ENCODE results near the gene AUTS2.

AUTS2 gene

GRCh38 chr7:70189776-70190175, 591.5 kb downstream of the AUTS2 start:
- no peak for DNase-seq (ENCODE audit: low read depth)

- DNase-seq (ENCODE audit: low read depth): no peak
These were observed 592.0 kb downstream of the AUTS2 start for GRCh38 chr7:70190281-70190680.

GRCh38 chr7:70193514-70193913, 595.2 kb downstream of the AUTS2 start:
- no peak for DNase-seq (ENCODE audit: low read depth)

- no peak for DNase-seq (ENCODE audit: low read depth)
These were observed 610.2 kb downstream of the AUTS2 start for GRCh38 chr7:70208236-70209063.

GRCh38 chr7:70210200-70210935, 612.1 kb downstream of the AUTS2 start:
- DNase-seq (ENCODE audit: low read depth): no peak

GRCh38 chr7:70210936-70211310, 612.6 kb downstream of the AUTS2 start:
- no peak for DNase-seq (ENCODE audit: low read depth)

GRCh38 chr7:70212281-70212680, 614.0 kb downstream of the AUTS2 start:
- no peak for DNase-seq (ENCODE audit: low read depth)

GRCh38 chr7:70214071-70214470, 615.8 kb downstream of the AUTS2 start:
- DNase-seq (ENCODE audit: low read depth): no peak

- no peak for DNase-seq (ENCODE audit: low read depth)
These were observed 617.2 kb downstream of the AUTS2 start for GRCh38 chr7:70215491-70215890.

- DNase-seq (ENCODE audit: low read depth): no peak
These were observed 619.3 kb downstream of the AUTS2 start for GRCh38 chr7:70217571-70217970.

- DNase-seq (ENCODE audit: low read depth): no peak
These were observed 619.7 kb downstream of the AUTS2 start for GRCh38 chr7:70218006-70218405.

GRCh38 chr7:70219061-70219460, 620.8 kb downstream of the AUTS2 start:
- no peak for DNase-seq (ENCODE audit: low read depth)

- DNase-seq (ENCODE audit: low read depth): no peak
These were observed 631.0 kb downstream of the AUTS2 start for GRCh38 chr7:70229242-70229641.

GRCh38 chr7:70230761-70231160, 632.5 kb downstream of the AUTS2 start:
- DNase-seq (ENCODE audit: low read depth): no peak

GRCh38 chr7:70233776-70234175, 635.5 kb downstream of the AUTS2 start:
- no peak for DNase-seq (ENCODE audit: low read depth)

GRCh38 chr7:70237256-70237655, 639.0 kb downstream of the AUTS2 start:
- DNase-seq (ENCODE audit: low read depth): no peak

GRCh38 chr7:70237831-70238575, 639.7 kb downstream of the AUTS2 start:
- no peak for DNase-seq (ENCODE audit: low read depth)

GRCh38 chr7:70239918-70240317, 641.6 kb downstream of the AUTS2 start:
- DNase-seq (ENCODE audit: low read depth): no peak

- no peak for DNase-seq (ENCODE audit: low read depth)
These were observed 642.6 kb downstream of the AUTS2 start for GRCh38 chr7:70240873-70241272.

GRCh38 chr7:70241536-70242175, 643.4 kb downstream of the AUTS2 start:
- no peak for DNase-seq (ENCODE audit: low read depth)

- DNase-seq (ENCODE audit: low read depth): no peak
These were observed 644.6 kb downstream of the AUTS2 start for GRCh38 chr7:70242826-70243225.

GRCh38 chr7:70243443-70243842, 645.2 kb downstream of the AUTS2 start:
- DNase-seq (ENCODE audit: low read depth): no peak
